Measurements from ENCODE around the gene RGS2.

GRCh38 chr1:192812420-192813209 is 3.8 kb downstream of the RGS2 start:
- TF ChIP-seq CTCF (IDR thresholded peaks at IDR 0.05) (no peak), POLR2A (IDR thresholded peaks at IDR 0.05) (no peak), EP300 (IDR thresholded peaks at IDR 0.05) (no peak)
